IgD-negative memory B cell (primary cell): ENCODE results near the gene CCDC116. TPM values are rescaled to one million over a fixed set of nuclear protein-coding genes. Genes with fewer than 3 reads are reported as not detected.

ENCODE experiments used
- H3K27ac Mint-ChIP-seq, 3 donors: one replicate each; pipeline ENCODE4 v1.8.0; 2020 to 2022; ENCODE audit warnings: mild to moderate bottlenecking in 3 of 3, mixed read lengths in 3 of 3, moderate library complexity in 1 of 3
- H3K27me3 Mint-ChIP-seq: one replicate; pipeline ENCODE4 v1.8.0; 2021; ENCODE audit warnings: mixed read lengths
- H3K36me3 Mint-ChIP-seq: one replicate; pipeline ENCODE4 v1.8.0; 2020; ENCODE audit warnings: mild to moderate bottlenecking, mixed read lengths
- H3K4me1 Mint-ChIP-seq, 3 donors: one replicate each; pipeline ENCODE4 v1.8.0; 2020 to 2022; ENCODE audit warnings: mixed read lengths in 3 of 3, mild to moderate bottlenecking in 1 of 3
- H3K4me3 Mint-ChIP-seq, 4 donors: one replicate each; pipeline ENCODE4 v1.8.0; 2020 to 2022; ENCODE audit warnings: mild to moderate bottlenecking in 4 of 4, mixed read lengths in 4 of 4, moderate library complexity in 3 of 4
- H3K9me3 Mint-ChIP-seq, 3 donors: one replicate each; pipeline ENCODE4 v1.8.0; 2020 to 2021; ENCODE audit warnings: mixed read lengths in 3 of 3, mild to moderate bottlenecking in 1 of 3
- polyA plus RNA-seq: library from polyadenylated mRNA; unstranded; fragments of 300-500 nt; fragmentation: Illumina TruSeq; gene quantifications from one replicate; pipeline ENCODE4 v1.2.3, GENCODE V29; 2021

The CCDC116 gene
- polyA plus RNA-seq, 1 donor from 2014 or later = 0.11 TPM

GRCh38 chr22:21686193-21686608, 53.6 kb downstream of the CCDC116 start:
- no peaks in the 10 kb centered on the region for H3K9me3 Mint-ChIP-seq
- H3K27me3 Mint-ChIP-seq = no peaks in the 10 kb centered on the region
- no peak overlapping the region for H3K4me3 Mint-ChIP-seq
- no peak overlapping the region for H3K27ac Mint-ChIP-seq
- H3K36me3 Mint-ChIP-seq = no peaks in the 10 kb centered on the region
- H3K4me1 Mint-ChIP-seq = peaks cover 5 to 10% (median 8%) of the 10 kb centered on the region in 3 donors

Other genes starting within 250 kb of the CCDC116 start
- gene RIMBP3B, start 249.0 kb upstream of the CCDC116 start, polyA plus RNA-seq = 0.16 TPM
- 0.34 TPM for gene HIC2, start 215.4 kb upstream of the CCDC116 start, polyA plus RNA-seq
- 1.3 TPM for gene TMEM191C, start 165.4 kb upstream of the CCDC116 start, polyA plus RNA-seq
- 0.29 TPM for gene RIMBP3C, start 81.3 kb upstream of the CCDC116 start, polyA plus RNA-seq
- gene UBE2L3, start 65.0 kb upstream of the CCDC116 start, polyA plus RNA-seq = 106 TPM
- gene YDJC, start 2.7 kb upstream of the CCDC116 start, polyA plus RNA-seq = 94.2 TPM
- 61.5 TPM for gene SDF2L1, start 9.5 kb downstream of the CCDC116 start, polyA plus RNA-seq
- gene PPIL2, start 33.3 kb downstream of the CCDC116 start, polyA plus RNA-seq = 30.4 TPM
- 16.8 TPM for gene YPEL1, start 103.0 kb downstream of the CCDC116 start, polyA plus RNA-seq
- gene MAPK1, start 234.9 kb downstream of the CCDC116 start, polyA plus RNA-seq = 41.2 TPM